Mucosa of descending colon (tissue), 3 donors: Measurements from ENCODE around the gene R3HDM4. TPM values are rescaled to one million over a fixed set of nuclear protein-coding genes. Genes with fewer than 3 reads are reported as not detected.

Source experiments
- ATAC-seq: fragments of 200-7000 bp; cut with Tn5 transposase; one replicate; pipeline ENCODE4 v1.9.1; 2020; ENCODE audit warnings: mild to moderate bottlenecking, moderate library complexity
- DNase-seq, 3 donors: peaks; one replicate each; pipeline ENCODE4 v3.0.0-alpha.2; 2020
- H3K36me3 ChIP-seq: fragments of 200-600 bp; one replicate; pipeline ENCODE4 v1.8.0; 2021; ENCODE audit warnings: low read depth, mild to moderate bottlenecking
- H3K4me1 ChIP-seq: fragments of 200-600 bp; one replicate; pipeline ENCODE4 v1.8.0; 2021; ENCODE audit warnings: low read depth, mild to moderate bottlenecking
- H3K4me3 ChIP-seq: fragments of 200-600 bp; one replicate; pipeline ENCODE4 v1.8.0; 2021; ENCODE audit warnings: mild to moderate bottlenecking
- H3K9me3 ChIP-seq: fragments of 200-600 bp; one replicate; pipeline ENCODE4 v1.8.0; 2021; ENCODE audit warnings: mild to moderate bottlenecking
- CTCF ChIP-seq: fragments of 200-600 bp; IDR thresholded peaks from one replicate; pipeline ENCODE4 v1.8.0; 2022; ENCODE audit warnings: antibody characterized with exemption, mild to moderate bottlenecking
- intact Hi-C, 2 donors: fragments of 100-400 bp; cut with DNase I in 1 of 2; cut with micrococcal nuclease in 1 of 2; formaldehyde crosslinking; loops; one replicate each; pipeline versions ENCODE4 v1.11.0 to v1.11.1; 2022; cut with DNase I, micrococcal nuclease
- total RNA-seq, 3 donors: library from RNA; stranded (reverse); fragmentation: NEBNext Ultra II Directional in 2 of 3; extraction: Animal tissue kit (Norgen Biotek cat#: 25700) in 2 of 3; gene quantifications; one replicate each; pipeline versions ENCODE4 v1.2.1 to v1.2.4, GENCODE V29; 2021 to 2023
- donor health status: DM: no; HTN: no; CAD: no; lungs with moderate emphysema.
- donor health status: DM: no; HTN: no; CAD: no.
- donor health status: DM: no; HTN: yes; CAD: no.

Gene R3HDM4
- total RNA-seq, 3 donors from 2014 or later, result 52.6 to 62.6 (median 54.8) TPM

- ATAC-seq (no peak), DNase-seq (no peak)
- H3K9me3 ChIP-seq, result no peaks in the 10 kb centered on the region
These were observed 36.9 kb downstream of the R3HDM4 start for GRCh38 chr19:876089-876488.

GRCh38 chr19:875265-875879 lies 37.6 kb downstream of the R3HDM4 start:
- no peak for ATAC-seq
- Histone ChIP-seq H3K9me3 (no peaks in the 10 kb centered on the region), H3K4me3 (no peak overlapping the region), H3K36me3 (no peaks in the 10 kb centered on the region), H3K4me1 (peaks cover 10% of the 10 kb centered on the region)
- intact Hi-C loops, result no loop called here
- no peak for DNase-seq
- no peak for TF ChIP-seq CTCF

More at GRCh38 chr19:876089-876488, 36.9 kb downstream of the R3HDM4 start:
- no peak overlapping the region for H3K4me3 ChIP-seq
- H3K4me1 ChIP-seq, result peaks cover 10% of the 10 kb centered on the region
- no peak for TF ChIP-seq CTCF
- intact Hi-C loops, result no loop called here
- H3K36me3 ChIP-seq, result no peaks in the 10 kb centered on the region

GRCh38 chr19:873561-874041 lies 39.4 kb downstream of the R3HDM4 start:
- intact Hi-C loops, result no loop called here
- DNase-seq (peak in 1 of 3 donors; percentile 53), ATAC-seq (no peak)
- Histone ChIP-seq H3K9me3 (no peaks in the 10 kb centered on the region), H3K4me1 (peaks cover 10% of the 10 kb centered on the region), H3K4me3 (no peak overlapping the region), H3K36me3 (no peaks in the 10 kb centered on the region)
- no peak for TF ChIP-seq CTCF

- Histone ChIP-seq H3K4me3 (no peak overlapping the region), H3K36me3 (no peaks in the 10 kb centered on the region), H3K4me1 (peaks cover 10% of the 10 kb centered on the region), H3K9me3 (no peaks in the 10 kb centered on the region)
- intact Hi-C loops, result no loop called here
- ATAC-seq (peak; percentile 69), DNase-seq (peak; percentile 77 to 88 (median 79))
- no peak for TF ChIP-seq CTCF
These were observed 39.9 kb downstream of the R3HDM4 start for GRCh38 chr19:873084-873483.

GRCh38 chr19:872266-872951 lies 40.6 kb downstream of the R3HDM4 start:
- H3K4me3 ChIP-seq, result no peak overlapping the region
- ATAC-seq, result peak; percentile 84
- peaks cover 10% of the 10 kb centered on the region for H3K4me1 ChIP-seq

More at GRCh38 chr19:872266-872951, 40.6 kb downstream of the R3HDM4 start:
- intact Hi-C loops, result no loop called here
- DNase-seq, result peak; percentile 90 to 94 (median 93)
- Histone ChIP-seq H3K36me3 (no peaks in the 10 kb centered on the region), H3K9me3 (no peaks in the 10 kb centered on the region)
- no peak for TF ChIP-seq CTCF
